Measurements from ENCODE around the gene RFLNA.

RFLNA gene

DNA sequence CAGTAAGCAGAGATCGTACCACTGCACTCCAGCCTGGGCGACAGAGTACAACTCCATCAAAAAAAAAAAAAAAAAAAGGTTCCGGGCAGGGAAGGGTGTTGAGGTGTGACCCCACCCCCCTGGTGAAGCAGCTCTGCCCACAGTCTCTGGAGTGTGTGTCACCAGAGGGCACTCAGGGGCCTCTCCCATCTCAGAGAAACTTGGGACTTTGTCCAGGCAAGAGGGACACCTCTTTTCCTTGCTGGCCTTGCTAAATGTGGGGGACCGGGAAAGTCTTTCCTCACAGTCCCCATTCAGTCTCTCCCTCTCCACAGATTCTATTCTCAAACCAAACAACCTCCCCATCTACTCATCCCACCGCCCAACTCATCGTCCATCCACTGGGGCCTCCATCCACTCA lies 43.6 kb downstream of the RFLNA start:
- DNase-seq = no peak
- peaks cover 80% of the 10 kb centered on the region for H3K36me3 ChIP-seq

DNA sequence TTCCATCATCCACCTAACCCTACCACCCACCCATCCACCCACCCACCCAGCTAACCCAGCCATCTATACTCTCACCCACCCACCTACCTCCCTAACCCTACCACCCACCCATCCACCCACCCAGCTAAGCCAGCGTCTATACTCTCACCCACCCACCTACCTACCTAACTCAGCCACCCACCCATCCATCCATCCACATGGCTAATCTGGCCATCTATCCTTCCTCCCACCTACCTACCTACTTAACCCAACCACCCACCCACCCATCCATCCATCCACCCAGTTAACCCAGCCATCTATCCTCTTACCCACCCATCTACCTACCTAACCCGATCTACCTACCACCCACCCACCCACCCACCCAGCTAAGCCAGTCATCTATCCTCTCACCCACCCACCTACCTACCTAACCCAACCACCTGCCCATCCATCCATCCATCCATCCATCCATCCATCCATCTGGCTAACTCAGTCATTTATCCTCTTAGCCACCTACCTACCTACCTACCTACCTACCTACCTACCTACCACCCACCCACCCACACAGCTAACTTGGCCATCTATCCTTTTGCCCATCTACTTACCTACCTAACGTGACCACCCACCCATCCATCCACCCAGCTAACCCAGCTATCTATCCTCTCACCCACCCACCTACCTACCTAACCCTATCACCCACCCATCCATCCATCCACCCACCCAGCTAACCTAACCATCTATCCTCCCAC lies 44.1 kb downstream of the RFLNA start:
- H3K36me3 ChIP-seq = peaks cover 83% of the 10 kb centered on the region

More for the DNA sequence above, 43.6 kb downstream of the RFLNA start:
- no peaks in the 10 kb centered on the region for H3K9me3 ChIP-seq (ENCODE audit: severe bottlenecking)
- H3K27ac ChIP-seq = no peak overlapping the region
- no peak for TF ChIP-seq CTCF (IDR thresholded peaks at IDR 0.05; ENCODE audit: low read depth, low read length)
- H3K4me3 ChIP-seq (ENCODE audit: low read depth, low read length) = no peak overlapping the region
- no peaks in the 10 kb centered on the region for H3K27me3 ChIP-seq (ENCODE audit: insufficient read depth, low read depth, severe bottlenecking)

DNA sequence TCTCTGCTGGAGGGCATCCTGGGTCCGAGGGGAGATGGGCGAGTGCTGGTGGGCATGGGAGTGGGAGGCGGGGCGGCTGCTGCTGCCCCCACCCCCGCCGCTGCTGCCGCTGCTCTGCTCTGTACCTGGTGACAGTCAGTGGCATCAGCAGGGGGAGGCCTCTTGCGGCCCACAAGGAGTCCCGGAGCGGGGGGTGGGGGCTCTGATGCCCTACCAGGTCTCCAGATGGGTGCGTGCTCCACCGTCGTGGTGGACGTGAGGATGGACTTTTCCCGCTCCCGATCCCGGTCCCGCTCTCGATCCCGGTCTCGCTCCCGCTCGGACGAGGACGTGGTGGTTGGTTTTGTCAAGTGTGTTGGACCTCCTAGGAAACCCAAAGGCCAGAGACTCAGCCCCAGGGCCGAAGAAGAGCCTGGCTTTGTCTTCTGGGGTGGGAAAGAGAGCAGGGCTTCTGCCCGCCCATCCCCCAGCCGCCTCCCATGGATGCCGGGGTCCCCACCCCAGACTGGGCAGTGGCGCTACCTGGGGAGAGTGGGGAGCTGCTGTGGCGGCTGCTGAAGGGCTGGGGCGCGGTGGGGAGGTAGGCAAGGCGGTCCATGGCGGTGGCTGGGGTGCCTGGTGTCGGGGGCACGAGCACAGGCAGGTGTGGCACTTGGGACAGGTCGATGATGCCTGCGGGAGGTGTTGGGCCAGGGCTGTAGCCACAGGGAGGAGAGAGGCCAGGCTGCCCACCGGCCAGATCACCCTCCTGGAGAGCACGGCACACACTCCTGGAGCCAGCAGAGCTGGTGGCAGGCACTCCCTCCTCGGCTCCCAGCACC lies 45.4 kb downstream of the RFLNA start:
- no peak for DNase-seq
- Histone ChIP-seq H3K27ac (no peak overlapping the region), H3K4me3 (ENCODE audit: low read depth, low read length) (no peak overlapping the region), H3K27me3 (ENCODE audit: insufficient read depth, low read depth, severe bottlenecking) (no peaks in the 10 kb centered on the region), H3K9me3 (ENCODE audit: severe bottlenecking) (no peaks in the 10 kb centered on the region), H3K36me3 (peaks cover 82% of the 10 kb centered on the region)
- no peak for TF ChIP-seq CTCF (IDR thresholded peaks at IDR 0.05; ENCODE audit: low read depth, low read length)

More for the DNA sequence above, 44.1 kb downstream of the RFLNA start:
- no peak for DNase-seq
- no peaks in the 10 kb centered on the region for H3K27me3 ChIP-seq (ENCODE audit: insufficient read depth, low read depth, severe bottlenecking)
- H3K4me3 ChIP-seq (ENCODE audit: low read depth, low read length) = no peak overlapping the region
- no peak overlapping the region for H3K27ac ChIP-seq
- TF ChIP-seq CTCF (IDR thresholded peaks at IDR 0.05; ENCODE audit: low read depth, low read length) = no peak
- H3K9me3 ChIP-seq (ENCODE audit: severe bottlenecking) = no peaks in the 10 kb centered on the region

GRCh38 chr12:124341645-124342069 lies 46.8 kb downstream of the RFLNA start:
- no peak overlapping the region for H3K4me3 ChIP-seq (ENCODE audit: low read depth, low read length)
- H3K27ac ChIP-seq = no peak overlapping the region
- no peak for DNase-seq
- peaks cover 82% of the 10 kb centered on the region for H3K36me3 ChIP-seq
- H3K9me3 ChIP-seq (ENCODE audit: severe bottlenecking) = no peaks in the 10 kb centered on the region
- no peaks in the 10 kb centered on the region for H3K27me3 ChIP-seq (ENCODE audit: insufficient read depth, low read depth, severe bottlenecking)
- TF ChIP-seq CTCF (IDR thresholded peaks at IDR 0.05; ENCODE audit: low read depth, low read length) = no peak

DNA sequence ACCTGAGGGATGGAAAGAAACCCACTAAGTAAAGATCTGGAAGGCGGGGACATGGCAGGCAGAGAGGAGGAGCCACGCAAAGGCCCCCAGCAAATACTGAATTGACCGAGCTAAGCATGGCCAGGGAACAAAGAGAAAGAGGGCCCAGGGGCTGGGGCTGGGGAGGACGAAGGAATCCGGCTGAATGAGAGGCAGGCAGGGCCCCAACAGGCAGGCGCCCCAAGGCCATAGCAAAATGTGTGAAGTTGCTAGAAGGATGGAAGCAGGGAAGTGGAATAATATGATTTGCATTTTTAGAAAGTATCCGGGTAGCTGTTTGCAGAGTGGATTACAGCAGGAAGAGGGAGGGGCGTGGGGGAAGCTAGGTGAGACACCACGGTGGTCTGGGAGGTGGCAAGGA lies 49.1 kb downstream of the RFLNA start:
- no peak for TF ChIP-seq CTCF (IDR thresholded peaks at IDR 0.05; ENCODE audit: low read depth, low read length)

More for the DNA sequence above, 49.1 kb downstream of the RFLNA start:
- Histone ChIP-seq H3K9me3 (ENCODE audit: severe bottlenecking) (no peaks in the 10 kb centered on the region), H3K27me3 (ENCODE audit: insufficient read depth, low read depth, severe bottlenecking) (no peaks in the 10 kb centered on the region), H3K4me3 (ENCODE audit: low read depth, low read length) (no peak overlapping the region), H3K27ac (no peak overlapping the region), H3K36me3 (peaks cover 90% of the 10 kb centered on the region)
- DNase-seq = no peak

Data from WERI-Rb-1 (cell line).